ENCODE measurements around the gene RAB40B.
A peak's percentile ranks its signal among the peaks of the same experiment; 100 is the strongest.

The RAB40B gene

GRCh38 chr17:82661717-82662683 is 36.5 kb downstream of the RAB40B start:
- Histone ChIP-seq H3K4me1 (ENCODE audit: insufficient read depth, poor library complexity, severe bottlenecking) (no peaks in the 10 kb centered on the region), H3K27ac (ENCODE audit: poor library complexity, severe bottlenecking) (no peak overlapping the region), H3K4me3 (ENCODE audit: severe bottlenecking) (no peak overlapping the region), H3K9me3 (ENCODE audit: severe bottlenecking) (no peaks in the 10 kb centered on the region), H3K36me3 (ENCODE audit: low read depth) (no peaks in the 10 kb centered on the region), H3K27me3 (ENCODE audit: insufficient read depth, poor library complexity, severe bottlenecking) (no peaks in the 10 kb centered on the region)
- ATAC-seq (ENCODE audit: low read depth) (no peak), DNase-seq (ENCODE audit: low spot score) (no peak)
- TF ChIP-seq CTCF (IDR thresholded peaks at IDR 0.05; ENCODE audit: poor library complexity, severe bottlenecking) = no peak

DNA sequence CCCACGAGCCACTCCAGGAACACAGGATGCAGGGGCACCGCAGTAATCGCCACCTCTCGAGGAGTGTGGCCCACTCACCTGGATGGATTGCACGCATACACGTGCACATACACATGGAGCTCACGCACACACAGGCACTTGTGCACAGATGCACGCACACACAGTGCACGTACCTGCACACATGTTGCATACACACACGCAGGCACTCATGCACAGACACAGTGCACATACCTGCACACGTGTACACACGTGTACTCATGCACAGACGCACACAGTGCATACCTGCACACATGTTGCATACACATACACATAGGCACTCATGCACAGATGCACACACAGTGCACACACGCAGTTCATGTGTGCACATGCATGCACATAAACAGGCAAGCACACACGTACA is 38.6 kb downstream of the RAB40B start:
- Histone ChIP-seq H3K4me3 (ENCODE audit: severe bottlenecking) (no peak overlapping the region), H3K27me3 (ENCODE audit: insufficient read depth, poor library complexity, severe bottlenecking) (no peaks in the 10 kb centered on the region), H3K27ac (ENCODE audit: poor library complexity, severe bottlenecking) (no peak overlapping the region), H3K4me1 (ENCODE audit: insufficient read depth, poor library complexity, severe bottlenecking) (no peaks in the 10 kb centered on the region), H3K36me3 (ENCODE audit: low read depth) (no peaks in the 10 kb centered on the region), H3K9me3 (ENCODE audit: severe bottlenecking) (no peaks in the 10 kb centered on the region)
- DNase-seq (ENCODE audit: low spot score) = peak; percentile 49
- no peak for TF ChIP-seq CTCF (IDR thresholded peaks at IDR 0.05; ENCODE audit: poor library complexity, severe bottlenecking)
- no peak for ATAC-seq (ENCODE audit: low read depth)

GRCh38 chr17:82658796-82659452 is 39.6 kb downstream of the RAB40B start:
- DNase-seq (ENCODE audit: low spot score) (peak; percentile 55), ATAC-seq (ENCODE audit: low read depth) (no peak)
- no peak overlapping the region for H3K27ac ChIP-seq (ENCODE audit: poor library complexity, severe bottlenecking)
- H3K27me3 ChIP-seq (ENCODE audit: insufficient read depth, poor library complexity, severe bottlenecking) = no peaks in the 10 kb centered on the region
- H3K4me3 ChIP-seq (ENCODE audit: severe bottlenecking) = no peak overlapping the region
- no peak for TF ChIP-seq CTCF (IDR thresholded peaks at IDR 0.05; ENCODE audit: poor library complexity, severe bottlenecking)
- H3K36me3 ChIP-seq (ENCODE audit: low read depth) = no peaks in the 10 kb centered on the region
- no peaks in the 10 kb centered on the region for H3K9me3 ChIP-seq (ENCODE audit: severe bottlenecking)
- H3K4me1 ChIP-seq (ENCODE audit: insufficient read depth, poor library complexity, severe bottlenecking) = no peaks in the 10 kb centered on the region

GRCh38 chr17:82658331-82658730 is 40.2 kb downstream of the RAB40B start:
- no peak for TF ChIP-seq CTCF (IDR thresholded peaks at IDR 0.05; ENCODE audit: poor library complexity, severe bottlenecking)
- Histone ChIP-seq H3K27ac (ENCODE audit: poor library complexity, severe bottlenecking) (no peak overlapping the region), H3K4me3 (ENCODE audit: severe bottlenecking) (no peak overlapping the region), H3K27me3 (ENCODE audit: insufficient read depth, poor library complexity, severe bottlenecking) (no peaks in the 10 kb centered on the region), H3K4me1 (ENCODE audit: insufficient read depth, poor library complexity, severe bottlenecking) (no peaks in the 10 kb centered on the region), H3K9me3 (ENCODE audit: severe bottlenecking) (no peaks in the 10 kb centered on the region), H3K36me3 (ENCODE audit: low read depth) (no peaks in the 10 kb centered on the region)
- DNase-seq (ENCODE audit: low spot score) (peak; percentile 43), ATAC-seq (ENCODE audit: low read depth) (no peak)

Measured in RWPE2 (cell line).